Endothelial cell of umbilical vein (primary cell): Measurements from ENCODE around the gene ZFAND5. TPM values are rescaled to one million over a fixed set of nuclear protein-coding genes. Genes with fewer than 3 reads are reported as not detected.

ENCODE experiments used
- BruUV-seq: library from RNA; stranded (reverse); fragments of 400-500 nt; replicated peaks from 2 replicates; lab custom pipeline; 2021; lab: Mats Ljungman, UMichigan
- CTCF ChIA-PET: fragments of 300-600, 350-600 bp; sonication (Branson Sonifier 250); formaldehyde crosslinking; loops from one replicate; lab custom pipeline; 2021; ENCODE audit warnings: antibody characterized with exemption, inconsistent platforms; lab: Charles Lee
- POLR2A ChIA-PET: fragments of 300-600, 350-600 bp; sonication (Branson Sonifier 250); formaldehyde crosslinking; loops from one replicate; lab custom pipeline; 2021; ENCODE audit warnings: antibody characterized with exemption, inconsistent platforms; lab: Charles Lee
- DNase-seq: peaks from one replicate; pipeline ENCODE4 v3.0.0-alpha.2; 2011; ENCODE audit warnings: low read depth, low spot score
- FAIRE-seq: peaks from 2 replicates; lab custom pipeline; 2011; peaks lifted over from hg19 to GRCh38; lab: Jason Lieb, UNC
- H2AFZ ChIP-seq: 2 replicates; pipeline ENCODE4 v1.6.0; 2012; ENCODE audit warnings: low read depth, low read length, control low read depth, inconsistent platforms
- H3K27ac ChIP-seq: 2 replicates; pipeline ENCODE4 v1.5.1; 2011; ENCODE audit warnings: low read depth, mild to moderate bottlenecking, control low read depth, low read length, moderate library complexity; ENCODE audit not compliant: insufficient read depth
- H3K27me3 ChIP-seq, 2 experiments: 2 replicates each; pipeline versions ENCODE4 v1.6.0 to v1.6.1; 2011; ENCODE audit warnings: low read length in 2 of 2, mixed read lengths in 1 of 2; ENCODE audit not compliant: control insufficient read depth in 2 of 2, insufficient read depth in 2 of 2
- H3K36me3 ChIP-seq, 2 experiments: 2 replicates in 1 of 2; 3 replicates in 1 of 2; pipeline ENCODE4 v1.5.1; 2011; ENCODE audit warnings: low read length in 2 of 2, mild to moderate bottlenecking in 1 of 2, moderate library complexity in 1 of 2; ENCODE audit not compliant: control insufficient read depth in 2 of 2, insufficient read depth in 2 of 2; ENCODE audit errors: extremely low read depth in 1 of 2
- H3K4me1 ChIP-seq: 3 replicates; pipeline ENCODE4 v1.5.1; 2011; ENCODE audit warnings: mild to moderate bottlenecking, low read length; ENCODE audit not compliant: control insufficient read depth, insufficient read depth; ENCODE audit errors: extremely low read depth
- H3K4me2 ChIP-seq: 2 replicates; pipeline ENCODE4 v1.6.1; 2011; ENCODE audit warnings: low read length, control low read depth, mixed read lengths; ENCODE audit not compliant: insufficient read depth
- H3K4me3 ChIP-seq, 3 experiments: fragments of 200-600 bp in 1 of 3; sonication (generic), shearing (Covaris generic) in 1 of 3; replicated peaks in 1 of 3; 2 replicates each; pipeline ENCODE4 v1.5.1; 2011 to 2016; ENCODE audit warnings: control low read depth in 3 of 3, low read length in 3 of 3, mild to moderate bottlenecking in 2 of 3, inconsistent platforms in 1 of 3, low read depth in 1 of 3, moderate library complexity in 1 of 3; ENCODE audit not compliant: insufficient read depth in 1 of 3
- H3K79me2 ChIP-seq: 2 replicates; pipeline ENCODE4 v1.6.0; 2012; ENCODE audit warnings: low read length, inconsistent platforms; ENCODE audit not compliant: control insufficient read depth, insufficient read depth
- H3K9ac ChIP-seq: replicated peaks from 2 replicates; pipeline ENCODE3; 2011; ENCODE audit warnings: low read length, control low read depth; ENCODE audit not compliant: insufficient read depth; ENCODE audit errors: extremely low read depth
- H3K9me1 ChIP-seq: replicated peaks from 3 replicates; pipeline ENCODE4 v1.6.0; 2011; ENCODE audit warnings: mild to moderate bottlenecking, low read length; ENCODE audit not compliant: control insufficient read depth, insufficient read depth; ENCODE audit errors: extremely low read depth
- H3K9me3 ChIP-seq: replicated peaks from 2 replicates; pipeline ENCODE4 v1.5.1; 2012; ENCODE audit warnings: low read length, inconsistent platforms; ENCODE audit not compliant: control insufficient read depth, insufficient read depth
- H4K20me1 ChIP-seq: replicated peaks from 2 replicates; pipeline ENCODE3; 2011; ENCODE audit warnings: mild to moderate bottlenecking, low read length; ENCODE audit not compliant: control insufficient read depth, insufficient read depth; ENCODE audit errors: extremely low read depth
- EZH2 ChIP-seq: IDR thresholded peaks from 2 replicates; pipeline ENCODE4 v1.6.1; 2012; ENCODE audit warnings: borderline replicate concordance, low read depth, mild to moderate bottlenecking, moderate library complexity, low read length, inconsistent platforms; ENCODE audit not compliant: severe bottlenecking
- FOS ChIP-seq: IDR thresholded peaks from 2 replicates; pipeline ENCODE4 v1.6.1; 2011; ENCODE audit warnings: mild to moderate bottlenecking, low read length, moderate library complexity, borderline replicate concordance; ENCODE audit not compliant: insufficient read depth
- GATA2 ChIP-seq: IDR thresholded peaks from 2 replicates; pipeline ENCODE4 v1.7.0; 2011; ENCODE audit warnings: low read depth, mild to moderate bottlenecking, moderate library complexity, mixed read lengths, low read length; ENCODE audit not compliant: insufficient read length, insufficient read depth
- JUN ChIP-seq: IDR thresholded peaks from 2 replicates; pipeline ENCODE4 v1.6.1; 2011; ENCODE audit warnings: borderline replicate concordance, low read depth; ENCODE audit not compliant: insufficient read length, insufficient read depth
- MYC ChIP-seq: IDR thresholded peaks from one replicate; pipeline ENCODE4 v1.6.1; 2011; ENCODE audit warnings: mild to moderate bottlenecking, low read depth, low read length
- POLR2A ChIP-seq: IDR thresholded peaks from 2 replicates; pipeline ENCODE4 v1.6.1; 2012; ENCODE audit warnings: low read depth, mild to moderate bottlenecking, control low read depth, low read length
- POLR2AphosphoS5 ChIP-seq: IDR thresholded peaks from 2 replicates; pipeline ENCODE4 v1.6.1; 2012; ENCODE audit warnings: low read depth, mild to moderate bottlenecking, control low read depth, low read length, moderate library complexity; ENCODE audit not compliant: insufficient read depth
- dilution Hi-C: fragments of 300-500 bp; cut with MboI; formaldehyde crosslinking; loops from one replicate; pipeline ENCODE4 v1.15.0; 2019; ENCODE audit warnings: low sequenced_read_pairs; ENCODE audit not compliant: extremely low pct_ligation_motif_present
- intact Hi-C: fragments of 100-400 bp; cut with micrococcal nuclease; formaldehyde crosslinking; loops from one replicate; pipeline ENCODE4 v1.10.0; 2022
- polyA plus RNA-seq, 4 experiments: library from polyadenylated mRNA; depleted of rRNA in 3 of 4; stranded (reverse) in 3 of 4; unstranded in 1 of 4; fragments of >200 nt; gene quantifications; 2 replicates each; pipeline versions ENCODE4 v1.2.1 to v1.2.3, GENCODE V29; 2011 to 2012; ENCODE audit warnings: missing spikeins in 1 of 4
- total RNA-seq: library from RNA; stranded (reverse); gene quantifications from 2 replicates; pipeline ENCODE4 v1.2.3, GENCODE V29; 2021
- TF ChIP-seq, protein P1 (sequence below), 2 donors: IDR thresholded peaks; 1 replicate in 1 of 2; 2 replicates in 1 of 2; pipeline ENCODE4 v1.5.1; 2011; ENCODE audit warnings: low read length in 2 of 2, mild to moderate bottlenecking in 2 of 2, moderate library complexity in 2 of 2, control low read depth in 1 of 2, inconsistent platforms in 1 of 2, low read depth in 1 of 2; ENCODE audit not compliant: insufficient read depth in 1 of 2; ENCODE audit errors: extremely low read depth in 1 of 2
- TF ChIP-seq, protein P2 (sequence below): IDR thresholded peaks from 2 replicates; pipeline ENCODE4 v1.6.1; 2011; ENCODE audit not compliant: insufficient read depth, insufficient read length

The ZFAND5 gene
- total and polyA plus RNA-seq, 2 donors (not counting 3 experiments of a cell fraction or from before 2014, with no cell fraction given), result 63.7 to 176 TPM

DNA sequence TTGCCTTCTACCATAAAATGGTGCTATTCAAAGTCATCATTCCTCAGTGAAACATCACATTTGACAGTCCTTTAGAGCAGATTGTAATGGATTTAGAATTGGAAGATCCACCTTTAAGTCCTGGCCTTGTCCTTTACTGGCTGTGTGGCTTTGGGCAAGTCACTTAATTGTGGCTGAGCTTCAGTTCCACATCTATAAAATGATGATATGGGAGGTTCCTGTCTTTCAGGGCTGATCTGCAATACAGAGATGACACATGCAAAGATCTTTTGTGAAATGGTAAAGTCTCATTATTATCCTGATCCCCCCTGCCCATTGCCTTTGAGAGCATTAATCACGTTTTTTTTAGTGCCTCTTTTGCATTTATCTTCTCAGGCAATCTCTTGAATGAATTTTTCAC lies 58.2 kb downstream of the ZFAND5 start:
- no peak for FAIRE-seq
- Histone ChIP-seq H3K9ac (no peak overlapping the region), H3K79me2 (no peaks in the 10 kb centered on the region), H4K20me1 (no peaks in the 10 kb centered on the region), H3K4me2 (no peak overlapping the region), H3K9me3 (no peaks in the 10 kb centered on the region), H3K4me1 (peaks cover 7% of the 10 kb centered on the region), H3K27ac (no peak overlapping the region), H3K27me3 (no peaks in the 10 kb centered on the region), H3K36me3 (no peaks in the 10 kb centered on the region), H2AFZ (no peak overlapping the region), H3K4me3 (no peak overlapping the region), H3K9me1 (no peaks in the 10 kb centered on the region)
- TF ChIP-seq, protein P1, sequence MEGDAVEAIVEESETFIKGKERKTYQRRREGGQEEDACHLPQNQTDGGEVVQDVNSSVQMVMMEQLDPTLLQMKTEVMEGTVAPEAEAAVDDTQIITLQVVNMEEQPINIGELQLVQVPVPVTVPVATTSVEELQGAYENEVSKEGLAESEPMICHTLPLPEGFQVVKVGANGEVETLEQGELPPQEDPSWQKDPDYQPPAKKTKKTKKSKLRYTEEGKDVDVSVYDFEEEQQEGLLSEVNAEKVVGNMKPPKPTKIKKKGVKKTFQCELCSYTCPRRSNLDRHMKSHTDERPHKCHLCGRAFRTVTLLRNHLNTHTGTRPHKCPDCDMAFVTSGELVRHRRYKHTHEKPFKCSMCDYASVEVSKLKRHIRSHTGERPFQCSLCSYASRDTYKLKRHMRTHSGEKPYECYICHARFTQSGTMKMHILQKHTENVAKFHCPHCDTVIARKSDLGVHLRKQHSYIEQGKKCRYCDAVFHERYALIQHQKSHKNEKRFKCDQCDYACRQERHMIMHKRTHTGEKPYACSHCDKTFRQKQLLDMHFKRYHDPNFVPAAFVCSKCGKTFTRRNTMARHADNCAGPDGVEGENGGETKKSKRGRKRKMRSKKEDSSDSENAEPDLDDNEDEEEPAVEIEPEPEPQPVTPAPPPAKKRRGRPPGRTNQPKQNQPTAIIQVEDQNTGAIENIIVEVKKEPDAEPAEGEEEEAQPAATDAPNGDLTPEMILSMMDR (IDR thresholded peaks at IDR 0.05; ENCODE audit: extremely low read depth in 1 of 2, insufficient read depth in 1 of 2, low read depth in 1 of 2, low read length in 2 of 2), result no peak
- TF ChIP-seq JUN, result no peak
- no peak for TF ChIP-seq EZH2
- TF ChIP-seq POLR2AphosphoS5, result no peak
- no peak for TF ChIP-seq POLR2A
- TF ChIP-seq GATA2, result no peak
- TF ChIP-seq, protein P2, sequence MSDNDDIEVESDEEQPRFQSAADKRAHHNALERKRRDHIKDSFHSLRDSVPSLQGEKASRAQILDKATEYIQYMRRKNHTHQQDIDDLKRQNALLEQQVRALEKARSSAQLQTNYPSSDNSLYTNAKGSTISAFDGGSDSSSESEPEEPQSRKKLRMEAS, result no peak
- no peak for TF ChIP-seq FOS
- no peak for TF ChIP-seq MYC
- no peak for DNase-seq
- no TSS peak for BruUV-seq
- dilution Hi-C loops, result no loop called here
- CTCF ChIA-PET, result no interaction called here
- intact Hi-C loops, result loop anchor here (5.0 kb wide), 1 partner anchor 281 kb away; no protein-coding TSS in a partner anchor
- POLR2A ChIA-PET, result no interaction called here
